Epithelial cell of prostate (primary cell): ENCODE measurements around the gene LOXL3.
"Not testable (repeated sequence)": the region's sequence is repeated elsewhere in the genome, so short reads cannot be mapped to it uniquely, and the experiment has no call there.

Experiments
- DNase-seq: peaks from one replicate; pipeline ENCODE4 v3.0.0-alpha.2; 2011; ENCODE audit warnings: low read depth, low spot score
- H3K27ac ChIP-seq: fragments of 450-650 bp; 2 replicates; pipeline ENCODE4 v1.5.1; 2017; ENCODE audit warnings: mild to moderate bottlenecking

The LOXL3 gene

DNA sequence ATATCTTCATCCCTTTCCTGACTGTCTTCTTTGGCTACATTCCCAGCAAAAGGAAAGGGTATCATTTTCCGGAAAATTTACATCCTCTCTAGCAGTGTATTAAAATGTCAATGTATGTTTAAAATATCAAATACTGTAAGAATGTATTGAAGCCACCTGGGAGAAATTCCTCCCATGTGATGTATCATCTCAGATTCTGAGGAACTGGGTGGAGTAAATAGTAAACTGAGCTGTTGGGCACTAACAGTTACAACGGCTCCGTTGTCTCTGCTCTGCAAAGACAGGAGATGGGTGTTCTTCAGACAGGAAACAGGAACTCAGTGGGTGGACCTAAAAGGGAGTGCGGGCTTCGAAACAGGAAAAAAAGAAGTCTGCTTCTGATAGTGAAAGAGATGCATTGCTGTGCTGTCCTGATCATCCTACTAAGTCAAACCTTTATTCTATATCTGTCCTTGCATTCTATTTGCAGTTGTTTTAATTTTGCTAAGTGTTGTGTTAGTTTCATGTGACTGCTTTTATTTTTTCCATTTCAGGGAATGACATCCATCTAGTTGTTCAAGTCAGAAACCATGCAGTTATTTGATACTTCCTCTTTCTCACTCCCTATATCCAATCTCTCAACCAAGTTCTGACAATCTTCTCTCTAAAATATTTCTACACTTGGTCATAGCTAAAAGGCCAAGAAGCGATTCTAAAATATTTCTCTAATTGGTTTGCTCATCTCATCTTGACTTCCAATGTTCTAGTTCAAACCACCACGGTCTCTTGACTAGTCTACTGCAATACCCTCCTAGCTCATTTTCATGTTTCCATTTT is 20.2 kb upstream of the LOXL3 start:
- no peak for DNase-seq
- peak overlapping the region; percentile 68 for H3K27ac ChIP-seq

DNA sequence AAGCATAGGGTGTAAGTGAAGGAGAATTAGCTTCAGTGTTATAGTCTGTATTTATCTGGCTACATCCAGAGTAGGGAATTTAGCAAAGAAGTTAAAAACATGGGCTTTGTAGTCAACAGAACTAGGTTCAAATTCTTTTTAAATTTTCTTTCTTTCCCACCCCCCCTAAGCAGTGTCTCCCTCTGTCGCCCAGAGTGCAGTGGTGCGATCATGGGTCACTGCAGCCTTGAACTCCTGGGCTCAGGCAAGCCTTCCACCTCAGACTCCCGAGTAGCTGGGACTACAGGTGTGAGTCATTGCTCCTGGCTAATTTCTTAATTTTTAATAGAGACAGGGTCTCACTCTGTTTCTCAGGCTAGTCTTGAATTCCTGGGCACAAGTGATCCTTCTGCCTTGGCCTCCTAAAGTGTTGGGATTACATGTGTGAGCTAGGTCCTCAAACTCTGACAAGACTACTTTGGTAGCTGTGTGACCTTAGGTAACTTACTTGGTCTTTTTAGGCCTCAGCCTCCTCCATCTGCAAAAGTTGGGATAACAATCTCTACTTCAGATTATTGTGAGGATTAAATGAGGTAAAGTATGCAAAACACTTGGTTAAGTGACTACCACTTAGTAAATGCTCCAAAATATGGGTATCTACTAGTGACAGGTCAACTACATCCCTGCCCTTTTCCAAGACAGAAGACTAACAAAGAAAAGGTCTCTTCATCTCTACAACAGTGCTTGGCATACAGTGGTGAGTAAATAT is 18.6 kb upstream of the LOXL3 start:
- no peak for DNase-seq
- no peak overlapping the region for H3K27ac ChIP-seq

DNA sequence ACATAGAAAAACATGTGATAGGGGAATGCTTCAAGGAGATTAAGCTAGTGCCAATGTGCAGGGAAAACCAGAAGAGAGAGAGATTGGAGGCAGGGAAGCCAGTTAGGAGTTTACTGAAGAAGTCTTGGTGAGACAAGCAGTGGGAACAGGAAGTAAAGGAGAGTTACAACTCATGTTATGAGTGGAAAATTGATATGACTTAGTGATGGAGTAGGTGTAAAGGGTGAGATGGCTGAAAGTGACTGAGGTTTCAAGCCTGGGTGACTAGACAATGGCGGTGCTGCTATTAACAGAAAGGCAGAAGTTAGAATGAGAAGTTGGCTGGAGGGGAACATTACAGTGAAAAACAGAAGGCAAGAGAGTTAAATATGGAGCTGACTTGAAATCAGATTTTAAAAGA is 17.3 kb upstream of the LOXL3 start:
- no peak for DNase-seq
- H3K27ac ChIP-seq: no peak overlapping the region

DNA sequence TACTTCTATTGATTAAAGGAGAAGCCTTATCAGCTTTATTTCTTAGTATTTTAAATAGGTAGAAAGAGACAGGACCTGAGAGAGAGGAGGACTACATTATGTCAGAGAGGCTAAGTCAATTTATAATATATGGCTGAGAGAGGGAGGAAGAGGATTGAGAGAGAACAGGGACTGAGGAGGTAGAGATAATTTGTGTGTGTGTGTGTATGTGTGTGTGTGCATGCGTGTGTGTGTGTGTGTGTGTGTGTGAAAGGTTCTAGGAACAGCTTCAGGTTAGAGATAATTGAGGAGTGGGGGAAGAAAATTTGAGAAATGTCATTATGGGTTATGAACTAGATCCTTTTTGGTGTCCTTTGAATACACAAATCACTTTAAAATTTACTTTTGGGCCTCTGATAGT is 15.9 kb upstream of the LOXL3 start:
- H3K27ac ChIP-seq: no peak overlapping the region
- DNase-seq: no peak

DNA sequence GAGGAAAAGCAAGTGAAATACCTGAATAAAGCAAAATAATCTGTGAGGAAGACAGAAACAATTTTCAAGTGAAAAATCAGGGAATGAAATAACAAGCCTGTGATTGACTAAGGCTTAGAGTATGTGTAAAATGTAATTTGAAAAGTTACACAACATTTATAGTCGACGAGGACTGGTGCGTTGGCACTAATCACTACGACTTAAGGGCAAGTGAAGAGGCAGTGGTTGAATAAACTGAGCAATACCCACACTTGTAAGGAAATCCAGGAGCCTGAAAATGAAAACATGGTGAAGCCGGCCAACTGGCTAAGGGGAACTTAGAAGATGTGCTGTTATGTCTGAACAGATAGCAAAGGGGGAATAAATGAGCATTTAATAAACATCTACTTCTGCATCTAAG is 14.1 kb upstream of the LOXL3 start:
- peak overlapping the region; percentile 76 for H3K27ac ChIP-seq
- DNase-seq: peak; percentile 48

DNA sequence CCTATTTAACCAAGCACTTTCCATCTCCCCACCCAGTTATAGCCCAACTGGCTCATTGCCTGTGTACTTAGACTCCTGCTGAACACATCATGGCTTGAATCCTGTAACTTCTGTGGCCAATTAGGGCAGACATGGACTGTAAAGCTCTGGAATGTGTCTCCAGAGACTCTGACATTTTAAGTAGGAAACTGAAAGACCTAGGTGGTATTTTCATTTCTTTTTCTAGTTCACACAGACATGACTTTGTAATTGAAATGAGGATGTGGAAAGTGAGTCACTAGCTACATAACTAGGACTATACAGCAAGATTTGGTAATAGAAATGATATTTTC is 13.0 kb upstream of the LOXL3 start:
- H3K27ac ChIP-seq: peak overlapping the region; percentile 76
- no peak for DNase-seq

DNA sequence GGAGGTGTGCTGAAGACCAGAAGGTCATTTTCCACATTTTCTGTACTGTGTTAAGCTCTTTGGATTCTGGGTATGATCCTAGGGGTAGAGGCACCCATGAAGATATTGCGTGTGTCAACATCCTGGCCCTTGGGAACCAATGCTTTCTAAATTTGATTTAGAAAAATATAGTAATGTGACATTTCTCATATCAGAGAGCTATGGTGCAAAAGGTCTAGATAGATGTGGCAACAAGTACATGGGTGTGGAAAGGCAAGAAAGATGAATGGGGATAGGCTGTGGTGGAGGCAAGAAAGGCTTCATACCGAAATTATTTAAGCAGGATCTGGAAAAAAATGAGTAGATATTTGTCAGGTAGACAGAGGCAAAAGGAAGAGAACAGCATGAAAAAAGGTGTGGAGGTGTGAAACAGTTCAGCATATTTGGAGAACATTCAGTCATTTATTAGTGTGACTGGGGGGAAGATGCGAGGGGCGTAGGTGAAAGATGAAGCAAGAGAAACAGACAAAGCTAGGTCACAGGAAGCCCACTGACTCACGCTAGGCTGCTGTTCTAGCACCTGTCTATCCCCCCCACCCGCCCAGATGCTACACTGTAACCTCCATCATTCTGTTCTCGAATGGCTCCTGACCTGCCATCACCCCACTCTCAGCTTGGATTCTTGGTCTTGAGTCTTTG is 12.5 kb upstream of the LOXL3 start:
- peak overlapping the region; percentile 76 for H3K27ac ChIP-seq
- DNase-seq: no peak

DNA sequence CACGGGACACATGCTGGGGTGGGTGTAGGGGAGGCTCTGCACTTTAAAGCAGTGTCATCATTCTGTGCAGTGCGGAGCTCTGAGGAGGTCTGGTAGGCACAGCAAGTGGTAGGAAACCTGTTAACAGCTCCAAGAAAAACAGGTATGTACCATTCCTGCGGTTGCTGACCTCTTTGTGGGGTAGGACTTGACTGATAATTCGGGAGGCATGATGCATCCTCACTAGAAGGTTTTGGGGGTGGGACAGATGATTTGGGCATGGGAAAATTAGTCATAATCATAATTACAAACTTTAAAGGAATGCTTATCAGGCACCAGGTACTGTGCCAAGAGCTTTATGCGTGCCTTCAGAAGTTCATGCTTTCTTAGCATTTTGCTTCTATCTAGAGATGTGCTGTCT is 10.5 kb upstream of the LOXL3 start:
- DNase-seq: no peak
- H3K27ac ChIP-seq: no peak overlapping the region

DNA sequence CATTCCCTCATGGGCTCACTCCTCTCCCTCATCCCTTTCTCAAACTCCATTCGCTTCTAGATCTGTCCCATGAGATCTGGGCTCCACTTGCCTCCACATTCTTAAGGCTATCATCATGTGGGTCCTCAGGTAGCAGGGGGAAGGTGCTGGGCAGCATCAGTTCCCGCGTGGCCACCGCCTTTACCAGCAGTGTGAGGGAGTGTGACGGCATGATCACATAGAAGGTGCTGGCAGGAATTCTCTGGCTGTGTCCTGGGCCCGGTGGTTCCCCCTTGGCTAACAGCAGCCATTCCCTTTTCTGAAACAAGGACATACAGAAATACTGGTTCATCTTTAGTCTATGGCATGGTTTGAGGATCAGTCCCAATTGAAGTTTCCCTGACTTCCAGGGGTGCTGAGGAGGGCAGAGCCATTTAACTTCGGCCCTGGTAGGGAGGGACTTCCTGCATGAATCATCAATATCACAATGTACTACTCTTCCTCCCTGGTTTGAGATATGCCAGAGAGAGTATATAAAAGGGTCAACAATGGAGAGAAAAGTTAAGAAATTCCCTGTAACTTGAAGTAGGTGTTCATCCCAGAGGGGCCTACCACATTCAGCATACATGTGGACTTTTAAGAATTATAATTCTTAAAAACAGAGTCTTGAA is 8.5 kb upstream of the LOXL3 start:
- no peak for DNase-seq
- H3K27ac ChIP-seq: no peak overlapping the region

DNA sequence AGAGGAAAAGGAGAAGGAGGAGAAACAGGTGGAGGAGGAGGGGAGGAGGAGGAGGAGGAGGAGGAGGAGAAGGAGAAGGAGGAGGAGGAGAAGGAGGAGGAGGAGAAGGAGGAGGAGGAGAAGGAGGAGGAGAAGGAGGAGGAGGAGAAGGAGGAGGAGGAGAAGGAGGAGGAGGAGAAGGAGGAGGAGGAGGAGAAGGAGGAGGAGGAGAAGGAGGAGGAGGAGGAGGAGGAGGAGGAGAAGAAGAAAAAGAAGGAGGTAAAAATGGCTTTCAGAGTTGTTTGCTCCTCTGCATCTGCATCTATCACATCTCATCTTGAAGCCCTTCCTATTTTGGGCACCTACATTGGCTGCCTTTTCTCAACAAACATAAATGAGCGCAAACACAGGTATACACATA is 7.3 kb upstream of the LOXL3 start:
- not testable (repeated sequence) for DNase-seq

DNA sequence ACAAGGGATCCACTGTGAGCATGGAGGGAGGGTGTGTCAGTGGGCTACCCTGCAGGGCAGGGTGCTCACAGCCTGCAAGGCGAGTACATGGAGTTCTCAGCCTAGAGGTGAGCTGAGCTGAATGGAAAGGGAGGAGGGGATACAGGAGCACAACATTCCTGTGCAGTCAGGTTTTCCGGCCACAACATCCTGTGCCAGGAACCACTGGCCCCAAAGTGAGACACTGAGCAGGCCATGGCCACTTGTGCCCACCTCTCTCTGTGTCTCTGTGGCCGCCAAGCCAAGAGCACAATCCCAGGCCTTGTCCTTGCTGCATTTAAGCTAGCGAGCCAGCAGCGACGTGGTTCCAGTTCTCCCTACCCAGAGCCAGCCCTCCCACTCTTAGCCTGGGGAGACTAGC is 6.8 kb upstream of the LOXL3 start:
- H3K27ac ChIP-seq: no peak overlapping the region
- DNase-seq: no peak

More for the DNA sequence above, 7.3 kb upstream of the LOXL3 start:
- H3K27ac ChIP-seq: not testable (repeated sequence)

DNA sequence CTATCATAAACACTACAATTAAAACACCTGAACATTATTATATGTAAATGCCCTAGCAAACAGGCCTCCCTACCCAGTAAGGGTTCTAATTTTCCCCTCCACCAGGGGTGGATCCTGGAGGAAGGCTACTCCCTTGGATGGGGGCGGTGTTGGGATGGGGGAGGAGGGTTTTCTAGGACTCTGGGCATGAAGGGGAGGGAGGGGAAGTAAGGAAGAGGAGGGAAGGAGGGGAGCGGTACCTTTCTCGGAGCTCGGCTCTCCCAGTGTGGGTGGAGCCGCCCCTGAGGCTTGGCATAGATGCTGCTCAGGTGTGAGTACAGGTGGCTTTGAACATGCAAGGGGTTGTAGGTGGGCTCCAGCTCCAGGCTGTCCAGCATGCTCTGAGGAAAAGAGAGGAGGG is 6.2 kb upstream of the LOXL3 start:
- no peak overlapping the region for H3K27ac ChIP-seq
- DNase-seq: no peak

DNA sequence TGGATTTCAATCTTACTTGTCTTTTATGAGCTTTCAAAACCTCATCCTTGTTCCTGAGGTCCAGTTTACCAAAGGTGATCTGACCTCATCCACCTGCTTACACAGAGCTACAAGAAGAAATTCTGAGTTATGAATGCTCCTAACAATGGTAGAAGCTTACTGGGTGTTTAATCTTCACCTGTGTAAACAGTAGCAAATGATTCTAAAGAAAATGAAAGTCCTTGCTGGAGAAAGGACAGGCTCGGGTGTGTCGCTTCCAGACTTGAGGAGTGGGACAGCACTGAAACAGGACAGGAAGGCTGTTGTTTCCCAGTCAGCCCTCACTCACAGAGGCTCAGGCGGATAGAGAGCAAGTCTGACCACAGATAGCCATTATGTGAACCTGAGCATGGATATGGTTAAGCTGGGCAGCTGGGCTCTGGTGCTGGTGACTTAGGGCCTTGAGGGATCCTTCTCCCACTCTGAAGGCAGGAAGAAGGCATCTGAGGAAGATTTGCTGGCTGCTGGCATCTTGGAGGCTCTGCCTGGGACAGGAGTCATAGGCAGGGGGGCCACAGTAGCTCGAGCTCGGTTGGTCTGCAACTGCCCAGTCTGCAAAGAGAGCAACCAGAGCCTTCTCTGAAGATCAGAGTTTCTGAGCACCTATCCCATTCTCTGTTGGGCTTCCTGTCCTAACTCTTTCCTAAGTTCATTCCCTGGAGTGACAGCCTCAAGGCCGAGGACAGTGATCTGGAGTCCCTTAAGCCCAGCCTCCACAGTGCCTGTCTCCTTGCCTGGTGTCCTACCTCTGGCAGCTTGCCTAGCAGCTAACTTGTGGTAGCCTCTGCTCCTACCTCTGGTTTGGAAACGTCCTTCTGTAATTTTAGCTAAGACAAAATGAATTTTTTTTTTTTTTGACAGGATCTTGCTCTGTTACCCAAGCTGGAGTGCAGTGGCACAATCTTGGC is 4.8 kb upstream of the LOXL3 start:
- no peak overlapping the region for H3K27ac ChIP-seq

DNA sequence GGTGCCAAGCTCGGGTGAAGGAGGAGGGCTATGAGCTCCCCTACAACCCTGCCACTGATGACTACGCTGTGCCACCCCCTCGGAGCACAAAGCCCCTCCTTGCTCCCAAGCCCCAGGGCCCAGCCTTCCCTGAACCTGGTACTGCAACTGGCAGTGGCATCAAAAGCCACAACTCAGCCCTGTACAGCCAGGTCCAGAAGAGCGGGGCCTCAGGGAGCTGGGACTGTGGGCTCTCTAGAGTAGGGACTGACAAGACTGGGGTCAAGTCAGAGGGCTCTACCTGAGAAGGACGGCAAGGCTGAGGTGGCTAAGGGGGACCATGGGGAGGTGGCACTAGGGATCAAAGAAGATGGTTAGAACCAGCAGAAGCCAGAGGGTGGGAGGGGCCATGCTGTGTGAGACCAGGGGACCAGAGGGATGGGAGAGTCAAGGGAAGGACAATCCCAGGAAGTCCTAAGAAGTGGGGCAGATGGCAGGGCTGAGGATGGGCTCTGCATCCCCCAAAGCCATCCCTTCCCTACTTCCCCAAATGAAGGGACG is 3.2 kb upstream of the LOXL3 start:
- DNase-seq: no peak
- no peak overlapping the region for H3K27ac ChIP-seq

More for the DNA sequence above, 4.8 kb upstream of the LOXL3 start:
- no peak for DNase-seq

DNA sequence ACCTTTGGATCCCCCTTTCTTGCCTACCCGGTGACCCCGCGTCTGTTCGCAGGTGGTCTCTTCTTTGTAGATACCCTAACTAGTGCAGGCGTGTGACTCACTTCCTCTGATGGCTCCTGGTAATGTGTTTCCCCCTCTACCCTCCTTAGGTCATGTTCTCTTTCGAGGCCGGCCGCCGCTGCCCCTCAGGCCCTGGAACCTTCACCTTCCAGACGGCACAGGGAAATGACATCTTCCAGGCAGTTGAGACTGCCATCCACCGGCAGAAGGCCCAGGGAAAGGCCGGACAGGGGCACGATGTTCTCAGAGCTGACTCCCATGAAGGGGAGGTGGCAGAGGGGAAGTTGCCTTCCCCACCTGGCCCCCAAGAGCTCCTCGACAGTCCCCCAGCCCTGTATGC is 2.4 kb upstream of the LOXL3 start:
- no peak overlapping the region for H3K27ac ChIP-seq
- no peak for DNase-seq

DNA sequence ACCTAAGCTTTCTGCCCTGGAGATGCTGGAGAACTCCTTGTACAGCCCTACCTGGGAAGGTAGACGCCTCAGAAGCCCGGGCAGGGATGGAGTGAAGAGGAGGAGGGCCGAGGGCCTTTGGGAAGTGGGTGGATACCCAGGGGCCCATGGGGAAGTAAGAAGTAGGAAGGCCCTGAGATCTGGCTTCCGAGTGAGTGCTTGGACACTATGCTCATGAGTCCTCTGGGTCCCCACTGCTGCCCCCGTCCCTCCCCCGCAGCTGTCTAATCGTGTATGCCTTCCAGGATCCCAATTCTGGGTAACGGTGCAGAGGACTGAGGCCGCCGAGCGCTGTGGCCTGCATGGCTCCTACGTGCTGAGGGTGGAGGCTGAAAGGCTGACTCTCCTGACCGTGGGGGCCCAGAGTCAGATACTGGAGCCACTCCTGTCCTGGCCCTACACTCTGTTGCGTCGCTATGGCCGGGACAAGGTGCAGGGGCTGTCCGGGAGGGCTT is 1.9 kb upstream of the LOXL3 start:
- DNase-seq: no peak

DNA sequence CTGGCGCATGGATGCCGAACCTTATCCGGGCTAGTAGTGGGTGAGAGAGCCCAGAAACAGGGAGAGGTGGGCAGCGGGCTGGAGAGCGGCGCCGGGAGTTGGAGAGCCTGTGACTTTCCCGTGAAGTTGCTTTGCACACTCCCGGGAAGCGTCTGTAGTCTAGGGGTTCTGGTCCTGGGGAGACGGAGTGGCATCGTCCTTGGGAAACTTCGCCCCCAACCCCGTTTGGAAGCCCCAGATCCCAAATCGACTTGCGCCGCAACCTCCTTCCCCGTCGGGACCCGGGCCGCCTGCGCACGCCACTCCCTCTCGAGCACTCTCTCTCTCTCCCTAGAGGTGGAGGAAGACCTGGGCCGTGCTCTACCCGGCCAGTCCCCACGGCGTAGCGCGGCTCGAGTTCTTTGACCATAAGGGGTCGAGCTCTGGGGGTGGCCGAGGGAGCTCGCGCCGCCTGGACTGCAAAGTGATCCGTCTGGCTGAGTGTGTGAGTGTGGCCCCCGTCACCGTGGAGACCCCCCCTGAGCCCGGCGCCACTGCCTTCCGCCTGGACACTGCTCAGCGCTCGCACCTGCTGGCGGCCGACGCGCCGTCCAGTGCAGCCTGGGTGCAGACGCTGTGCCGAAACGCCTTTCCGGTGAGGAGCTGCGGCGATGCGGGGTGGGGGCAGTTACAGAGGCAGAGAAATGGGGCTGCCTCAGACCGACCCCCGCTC is 1.2 kb upstream of the LOXL3 start:
- no peak for DNase-seq
- no peak overlapping the region for H3K27ac ChIP-seq

More for the DNA sequence above, 1.9 kb upstream of the LOXL3 start:
- no peak overlapping the region for H3K27ac ChIP-seq

DNA sequence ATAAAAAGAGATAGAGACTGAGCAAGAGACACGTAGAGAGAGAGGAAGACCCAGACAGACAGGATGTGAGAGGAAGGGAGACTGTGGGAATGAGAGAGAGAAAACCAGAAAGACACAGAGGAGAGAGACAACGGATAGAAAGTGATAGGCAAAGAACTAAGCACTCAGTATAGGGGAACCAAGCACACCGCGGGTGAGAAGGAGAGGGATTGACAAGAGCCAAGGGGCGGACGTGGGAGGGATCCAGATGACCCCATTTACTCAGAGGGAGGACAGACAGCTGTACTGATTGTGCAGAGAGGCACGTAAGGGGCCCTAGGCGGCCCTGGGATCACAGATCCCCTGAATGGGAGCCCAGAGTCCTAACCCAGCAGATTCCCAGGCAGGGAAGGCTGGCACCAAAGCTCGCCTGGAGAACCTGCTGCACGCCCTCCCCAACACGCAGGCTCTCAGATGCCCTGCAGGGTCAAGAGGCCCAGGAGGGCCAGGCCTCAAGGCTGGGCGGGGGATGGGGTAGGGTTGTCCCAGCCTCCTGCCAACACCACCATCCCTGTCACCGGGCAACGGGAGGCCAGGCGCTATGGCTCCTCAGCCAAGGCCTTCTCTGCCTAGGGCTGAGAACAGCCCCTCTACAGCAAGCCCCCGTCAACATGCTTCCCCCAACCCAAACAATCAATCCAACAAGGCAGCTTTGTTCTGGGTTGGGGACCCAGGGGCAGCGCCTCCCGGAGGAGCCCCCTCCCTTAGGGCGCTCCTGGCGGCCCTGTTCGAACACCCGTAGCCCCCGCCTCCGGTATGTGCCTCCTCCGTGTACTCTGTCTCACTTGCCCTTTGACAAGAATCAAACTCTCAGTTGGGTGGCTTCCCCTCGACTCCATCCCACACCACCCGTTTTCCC is 579 bp downstream of the LOXL3 start:
- no peak overlapping the region for H3K27ac ChIP-seq
- no peak for DNase-seq
